Prostate gland (tissue), 2 donors: ENCODE measurements around the gene KCNK16.

Source experiments
- CTCF ChIP-seq, 4 experiments: fragments of 200-600 bp in 2 of 4; fragments of 450-650 bp in 2 of 4; sonication (generic) in 2 of 4; IDR thresholded peaks; 1 replicate in 3 of 4; 2 replicates in 1 of 4; pipeline ENCODE4 v1.5.1; 2016 to 2019; ENCODE audit warnings: antibody characterized with exemption in 4 of 4, mild to moderate bottlenecking in 2 of 4, moderate library complexity in 2 of 4
- POLR2A ChIP-seq: fragments of 450-650 bp; IDR thresholded peaks from one replicate; pipeline ENCODE4 v1.6.1; 2016; ENCODE audit warnings: antibody characterized with exemption, mild to moderate bottlenecking

DNA sequence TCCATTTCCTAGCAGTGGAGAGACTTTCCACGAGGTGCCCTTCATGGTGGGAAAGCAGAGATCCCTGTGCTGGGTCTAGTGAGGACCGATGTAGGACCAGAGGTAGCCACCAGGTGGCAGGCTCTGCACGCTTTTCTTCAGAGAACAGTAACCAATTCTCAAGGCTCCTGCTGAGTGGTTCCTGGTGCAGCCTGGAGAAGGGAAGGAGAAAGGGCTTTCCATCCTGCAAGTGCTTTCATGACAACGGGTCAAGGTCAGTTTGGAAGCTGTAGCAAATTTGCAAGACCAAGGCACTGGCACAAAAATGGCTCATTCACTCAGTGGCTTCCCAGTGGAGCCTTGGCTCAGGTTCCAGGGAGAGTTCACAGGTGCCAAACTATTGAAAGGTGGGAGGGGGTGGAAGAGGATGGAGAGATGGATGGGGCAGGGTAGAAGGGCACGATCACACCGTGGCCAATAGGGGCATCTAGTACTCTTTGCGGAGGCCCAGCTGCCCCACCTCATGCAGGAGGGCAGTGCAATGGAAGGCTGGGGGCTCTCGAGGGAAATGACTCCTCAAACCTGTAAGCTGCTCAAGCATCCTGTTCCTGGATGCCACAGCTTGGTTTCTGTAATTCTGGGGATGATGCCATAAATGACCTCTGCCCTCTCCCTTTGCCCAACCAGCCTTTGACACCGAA, 25.5 kb upstream of the KCNK16 start:
- TF ChIP-seq POLR2A (no peak), CTCF (IDR thresholded peaks at IDR 0.05) (peak; percentile 75 to 80 (median 78))
